Activated T-cell treated with anti-CD3 and anti-CD28 coated beads, Interleukin-2, amount 50 U/mL, for 4 hours (primary cell): ENCODE data around the gene OSBP2. TPM values are rescaled to one million over a fixed set of nuclear protein-coding genes. Genes with fewer than 3 reads are reported as not detected.

Source experiments
- ATAC-seq, 2 donors: fragments of 200-7000 bp; cut with Tn5 transposase; one replicate each; pipeline ENCODE4 v1.10.0; 2021
- DNase-seq: peaks from one replicate; pipeline ENCODE4 v3.0.0-alpha.2; 2020
- H3K27me3 Mint-ChIP-seq: one replicate; pipeline ENCODE4 v1.8.0; 2021; ENCODE audit warnings: low read depth, mixed read lengths
- H3K36me3 Mint-ChIP-seq: one replicate; pipeline ENCODE4 v1.8.0; 2022; ENCODE audit warnings: mixed read lengths; ENCODE audit not compliant: insufficient read depth
- H3K4me1 Mint-ChIP-seq: one replicate; pipeline ENCODE4 v1.8.0; 2021; ENCODE audit warnings: low read depth, mixed read lengths
- H3K4me3 Mint-ChIP-seq: one replicate; pipeline ENCODE4 v1.8.0; 2021; ENCODE audit warnings: mild to moderate bottlenecking, moderate library complexity, mixed read lengths
- H3K9me3 Mint-ChIP-seq: one replicate; pipeline ENCODE4 v1.8.0; 2021; ENCODE audit warnings: mixed read lengths
- total RNA-seq, 3 donors: library from RNA; stranded (reverse); gene quantifications; one replicate each; pipeline ENCODE4 v1.2.1, GENCODE V29; 2021

The OSBP2 gene
- total RNA-seq, 3 donors from 2014 or later, result 1.2 to 1.3 (median 1.3) TPM

GRCh38 chr22:30933457-30933856, 238.8 kb downstream of the OSBP2 start:
- Mint-ChIP-seq H3K36me3 (peaks cover 57% of the 10 kb centered on the region), H3K4me3 (no peak overlapping the region), H3K9me3 (no peaks in the 10 kb centered on the region), H3K4me1 (peaks cover 44% of the 10 kb centered on the region), H3K27me3 (no peaks in the 10 kb centered on the region)
- DNase-seq, result no peak
- no peak for ATAC-seq

- no peaks in the 10 kb centered on the region for H3K9me3 Mint-ChIP-seq
- H3K36me3 Mint-ChIP-seq, result peaks cover 60% of the 10 kb centered on the region
- ATAC-seq (no peak), DNase-seq (no peak)
- H3K4me3 Mint-ChIP-seq, result no peak overlapping the region
- peaks cover 49% of the 10 kb centered on the region for H3K4me1 Mint-ChIP-seq
- H3K27me3 Mint-ChIP-seq, result no peaks in the 10 kb centered on the region
Measured at GRCh38 chr22:30934053-30934452, 239.4 kb downstream of the OSBP2 start.

- Mint-ChIP-seq H3K4me3 (peak overlapping the region; percentile 68), H3K36me3 (peaks cover 58% of the 10 kb centered on the region), H3K27me3 (no peaks in the 10 kb centered on the region), H3K9me3 (no peaks in the 10 kb centered on the region), H3K4me1 (peaks cover 86% of the 10 kb centered on the region)
- DNase-seq, result peak; percentile 39
- ATAC-seq, result peak; percentile 71 to 72
Measured at GRCh38 chr22:30940685-30941362, 246.2 kb downstream of the OSBP2 start.

- DNase-seq (no peak), ATAC-seq (peak; percentile 30 to 38)
- no peaks in the 10 kb centered on the region for H3K9me3 Mint-ChIP-seq
- H3K36me3 Mint-ChIP-seq, result peaks cover 57% of the 10 kb centered on the region
- peak overlapping the region; percentile 68 for H3K4me3 Mint-ChIP-seq
- H3K27me3 Mint-ChIP-seq, result no peaks in the 10 kb centered on the region
- H3K4me1 Mint-ChIP-seq, result peaks cover 86% of the 10 kb centered on the region
Measured at GRCh38 chr22:30941363-30941740, 246.7 kb downstream of the OSBP2 start.

GRCh38 chr22:30943368-30943767, 248.7 kb downstream of the OSBP2 start:
- DNase-seq, result peak; percentile 32
- Mint-ChIP-seq H3K4me3 (no peak overlapping the region), H3K36me3 (peaks cover 50% of the 10 kb centered on the region), H3K27me3 (no peaks in the 10 kb centered on the region), H3K4me1 (peaks cover 73% of the 10 kb centered on the region), H3K9me3 (no peaks in the 10 kb centered on the region)
- ATAC-seq, result no peak

- DNase-seq, result no peak
- H3K4me1 Mint-ChIP-seq, result peaks cover 62% of the 10 kb centered on the region
- no peak overlapping the region for H3K4me3 Mint-ChIP-seq
- H3K9me3 Mint-ChIP-seq, result no peaks in the 10 kb centered on the region
- ATAC-seq, result no peak
- no peaks in the 10 kb centered on the region for H3K27me3 Mint-ChIP-seq
- H3K36me3 Mint-ChIP-seq, result peaks cover 48% of the 10 kb centered on the region
Measured at GRCh38 chr22:30944986-30945385, 250.3 kb downstream of the OSBP2 start.

- H3K9me3 Mint-ChIP-seq, result no peaks in the 10 kb centered on the region
- H3K27me3 Mint-ChIP-seq, result no peaks in the 10 kb centered on the region
- H3K4me3 Mint-ChIP-seq, result no peak overlapping the region
- ATAC-seq, result no peak
- peaks cover 56% of the 10 kb centered on the region for H3K4me1 Mint-ChIP-seq
- peaks cover 48% of the 10 kb centered on the region for H3K36me3 Mint-ChIP-seq
- DNase-seq, result no peak
Measured at GRCh38 chr22:30945653-30946052, 251.0 kb downstream of the OSBP2 start.

- no peak overlapping the region for H3K4me3 Mint-ChIP-seq
- H3K9me3 Mint-ChIP-seq, result no peaks in the 10 kb centered on the region
- DNase-seq (no peak), ATAC-seq (no peak)
- peaks cover 52% of the 10 kb centered on the region for H3K4me1 Mint-ChIP-seq
- peaks cover 51% of the 10 kb centered on the region for H3K36me3 Mint-ChIP-seq
- H3K27me3 Mint-ChIP-seq, result no peaks in the 10 kb centered on the region
Measured at GRCh38 chr22:30946354-30946753, 251.7 kb downstream of the OSBP2 start.

- Mint-ChIP-seq H3K36me3 (peaks cover 48% of the 10 kb centered on the region), H3K27me3 (no peaks in the 10 kb centered on the region), H3K4me3 (no peak overlapping the region), H3K9me3 (no peaks in the 10 kb centered on the region), H3K4me1 (peaks cover 52% of the 10 kb centered on the region)
- DNase-seq (no peak), ATAC-seq (no peak)
Measured at GRCh38 chr22:30947173-30947815, 252.6 kb downstream of the OSBP2 start.

- H3K27me3 Mint-ChIP-seq, result no peaks in the 10 kb centered on the region
- peaks cover 54% of the 10 kb centered on the region for H3K4me1 Mint-ChIP-seq
- DNase-seq (no peak), ATAC-seq (peak; percentile 53 to 58)
- no peaks in the 10 kb centered on the region for H3K9me3 Mint-ChIP-seq
- no peak overlapping the region for H3K4me3 Mint-ChIP-seq
- peaks cover 51% of the 10 kb centered on the region for H3K36me3 Mint-ChIP-seq
Measured at GRCh38 chr22:30947816-30948454, 253.3 kb downstream of the OSBP2 start.

- Mint-ChIP-seq H3K27me3 (no peaks in the 10 kb centered on the region), H3K36me3 (peaks cover 53% of the 10 kb centered on the region)
Measured at GRCh38 chr22:30948930-30949342, 254.3 kb downstream of the OSBP2 start.

GRCh38 chr22:30949934-30950660, 255.4 kb downstream of the OSBP2 start:
- peaks cover 44% of the 10 kb centered on the region for H3K36me3 Mint-ChIP-seq
- DNase-seq (no peak), ATAC-seq (no peak)
- H3K27me3 Mint-ChIP-seq, result no peaks in the 10 kb centered on the region
- H3K9me3 Mint-ChIP-seq, result no peaks in the 10 kb centered on the region
- peaks cover 46% of the 10 kb centered on the region for H3K4me1 Mint-ChIP-seq
- no peak overlapping the region for H3K4me3 Mint-ChIP-seq

More at GRCh38 chr22:30948930-30949342, 254.3 kb downstream of the OSBP2 start:
- no peak for DNase-seq
- Mint-ChIP-seq H3K9me3 (no peaks in the 10 kb centered on the region), H3K4me1 (peaks cover 50% of the 10 kb centered on the region), H3K4me3 (no peak overlapping the region)
- no peak for ATAC-seq

GRCh38 chr22:30953206-30953605, 258.5 kb downstream of the OSBP2 start:
- no peaks in the 10 kb centered on the region for H3K9me3 Mint-ChIP-seq
- no peak for DNase-seq
- H3K36me3 Mint-ChIP-seq, result peaks cover 36% of the 10 kb centered on the region
- no peaks in the 10 kb centered on the region for H3K27me3 Mint-ChIP-seq
- H3K4me3 Mint-ChIP-seq, result no peak overlapping the region
- H3K4me1 Mint-ChIP-seq, result peaks cover 57% of the 10 kb centered on the region
- no peak for ATAC-seq

GRCh38 chr22:30955153-30955552, 260.5 kb downstream of the OSBP2 start:
- H3K9me3 Mint-ChIP-seq, result no peaks in the 10 kb centered on the region
- H3K27me3 Mint-ChIP-seq, result no peaks in the 10 kb centered on the region
- no peak overlapping the region for H3K4me3 Mint-ChIP-seq
- no peak for ATAC-seq
- H3K4me1 Mint-ChIP-seq, result peaks cover 66% of the 10 kb centered on the region
- DNase-seq, result no peak
- peaks cover 28% of the 10 kb centered on the region for H3K36me3 Mint-ChIP-seq
